Fibroblast of villous mesenchyme (primary cell): ENCODE results near the gene TNS3. TPM values are rescaled to one million over a fixed set of nuclear protein-coding genes. Genes with fewer than 3 reads are reported as not detected.

ENCODE experiments used
- DNase-seq: peaks from one replicate; pipeline ENCODE4 v3.0.0-alpha.2; 2010; ENCODE audit warnings: low read depth
- H3K4me3 ChIP-seq: 2 replicates; pipeline ENCODE4 v1.5.1; 2011; ENCODE audit warnings: low read depth, mild to moderate bottlenecking, low read length
- CTCF ChIP-seq: IDR thresholded peaks from 2 replicates; pipeline ENCODE4 v1.5.1; 2012; ENCODE audit warnings: low read depth, mild to moderate bottlenecking, low read length; ENCODE audit not compliant: insufficient read depth
- total RNA-seq: library from RNA; depleted of rRNA; stranded (reverse); fragments of >200 nt; gene quantifications from 2 replicates; pipeline ENCODE4 v1.2.3, GENCODE V29; 2012

TNS3 gene
- total RNA-seq, 1 donor = 202 TPM

- TF ChIP-seq CTCF = no peak
- no peak for DNase-seq
- no peak overlapping the region for H3K4me3 ChIP-seq
Observed at GRCh38 chr7:47284691-47285635, 296.9 kb downstream of the TNS3 start.

GRCh38 chr7:47283497-47284131 lies 298.3 kb downstream of the TNS3 start:
- no peak for TF ChIP-seq CTCF
- no peak for DNase-seq

GRCh38 chr7:47282790-47283496 lies 299.0 kb downstream of the TNS3 start:
- DNase-seq = no peak
- no peak for TF ChIP-seq CTCF
- no peak overlapping the region for H3K4me3 ChIP-seq

More at GRCh38 chr7:47283497-47284131, 298.3 kb downstream of the TNS3 start:
- H3K4me3 ChIP-seq = no peak overlapping the region

GRCh38 chr7:47281966-47282643 lies 299.8 kb downstream of the TNS3 start:
- no peak for TF ChIP-seq CTCF
- no peak overlapping the region for H3K4me3 ChIP-seq
- DNase-seq = no peak

DNA sequence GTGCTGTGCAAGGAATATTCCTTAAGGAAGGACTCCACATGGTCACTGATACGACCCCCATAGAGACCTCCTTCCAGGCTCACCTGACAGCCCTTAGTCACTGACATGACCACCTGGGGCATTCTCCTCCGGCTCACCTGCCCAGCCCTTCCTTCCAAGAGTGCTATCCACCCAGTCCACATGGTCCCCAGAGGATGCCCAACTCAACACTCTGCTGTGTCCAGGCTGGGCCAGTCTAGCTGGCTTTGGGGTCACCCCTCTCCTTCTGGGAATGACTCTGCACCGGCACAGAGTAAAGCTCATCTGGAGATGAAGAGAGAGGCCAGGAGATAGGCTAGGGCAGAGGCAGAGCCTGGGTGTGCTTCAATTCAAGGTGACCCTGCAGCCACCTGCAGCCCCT lies 300.8 kb downstream of the TNS3 start:
- TF ChIP-seq CTCF = no peak
- DNase-seq = no peak

DNA sequence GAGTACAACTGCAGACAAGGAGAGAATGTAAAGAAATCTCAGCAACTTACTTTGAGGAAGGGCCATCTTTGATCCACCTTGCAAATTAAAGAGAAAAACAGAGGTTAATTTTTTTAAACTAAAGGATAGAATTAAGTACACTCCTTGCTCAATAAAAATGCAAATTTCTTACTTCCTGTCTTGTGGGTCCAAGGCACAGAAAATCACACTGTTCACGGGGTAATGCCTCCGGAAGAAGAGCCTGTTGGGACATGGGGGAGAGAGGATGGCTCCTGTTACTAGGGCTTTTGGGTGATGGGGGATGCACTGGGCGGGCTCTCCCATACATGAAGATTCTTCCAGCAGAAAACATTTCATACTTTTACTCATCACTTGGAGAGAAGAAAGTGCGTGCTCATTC lies 301.8 kb downstream of the TNS3 start:
- no peak for TF ChIP-seq CTCF
- no peak overlapping the region for H3K4me3 ChIP-seq
- no peak for DNase-seq

More for the DNA sequence above, 300.8 kb downstream of the TNS3 start:
- no peak overlapping the region for H3K4me3 ChIP-seq
